RWPE1 (cell line): ENCODE measurements around the gene TSC22D3.
A peak's percentile ranks its signal among the peaks of the same experiment; 100 is the strongest.

Source experiments
- CTCF ChIA-PET: fragments of 350-600 bp; sonication (Branson Sonifier 250); formaldehyde crosslinking; extraction: SDS; loops from one replicate; lab custom pipeline; 2021; lab: Yijun Ruan, JAX
- POLR2A ChIA-PET: fragments of 400-600 bp; formaldehyde crosslinking; extraction: SDS; loops from one replicate; lab custom pipeline; 2020; ENCODE audit warnings: antibody characterized with exemption; ENCODE audit not compliant: low non-redundant PET; lab: Yijun Ruan, JAX
- DNase-seq: peaks from one replicate; pipeline ENCODE4 v3.0.0; 2012; ENCODE audit warnings: low spot score
- H3K27ac ChIP-seq: fragments of 450-650 bp; 2 replicates; pipeline ENCODE4 v1.5.1; 2017
- CTCF ChIP-seq: fragments of 450-650 bp; conservative IDR thresholded peaks from 2 replicates; pipeline ENCODE4 v1.5.1; 2017; ENCODE audit warnings: low read depth, mild to moderate bottlenecking

Gene TSC22D3

GRCh38 chrX:107677501-107677901, 98.1 kb downstream of the TSC22D3 start:
- H3K27ac ChIP-seq: peak overlapping the region; percentile 99
- ChIA-PET CTCF (no interaction called here), POLR2A (no interaction called here)
- DNase-seq: no peak
- TF ChIP-seq CTCF: no peak

GRCh38 chrX:107676559-107677378, 98.8 kb downstream of the TSC22D3 start:
- no peak for TF ChIP-seq CTCF
- CTCF ChIA-PET: interaction anchor here (0.7 to 0.9 kb wide), 2 partner anchors 61 to 101 kb away, joined by 3 to 4 read pairs; partner anchors contain the start of gene NCBP2L
- POLR2A ChIA-PET: interaction anchor here (0.8 kb wide), 1 partner anchor 99 kb away, joined by 4 read pairs; the partner anchor contains the start of gene TSC22D3
- DNase-seq: peak; percentile 67
- peak overlapping the region; percentile 99 for H3K27ac ChIP-seq

- no peak for TF ChIP-seq CTCF
- CTCF ChIA-PET: interaction anchor here (0.6 to 0.9 kb wide), 3 partner anchors 62 to 341 kb away, joined by 3 to 4 read pairs (median 3); partner anchors contain the start of gene NCBP2L
- POLR2A ChIA-PET: interaction anchor here (0.8 kb wide), 1 partner anchor 100 kb away, joined by 4 read pairs; the partner anchor contains the start of gene TSC22D3
- peak overlapping the region; percentile 99 for H3K27ac ChIP-seq
- no peak for DNase-seq
These were observed 99.6 kb downstream of the TSC22D3 start for GRCh38 chrX:107675823-107676555.

- POLR2A ChIA-PET: no interaction called here
- DNase-seq: no peak
- CTCF ChIA-PET: interaction anchor here (0.6 kb wide), 1 partner anchor 341 kb away, joined by 3 read pairs; no protein-coding TSS in a partner anchor
- no peak for TF ChIP-seq CTCF
- H3K27ac ChIP-seq: peak overlapping the region; percentile 99
These were observed 100.3 kb downstream of the TSC22D3 start for GRCh38 chrX:107675365-107675654.

- ChIA-PET CTCF (interaction anchor here (0.6 kb wide), 2 partner anchors 52 to 342 kb away, joined by 3 to 4 read pairs; no protein-coding TSS in a partner anchor), POLR2A (interaction anchor here (1.5 kb wide), 1 partner anchor 37 kb away, joined by 5 read pairs; no protein-coding TSS in a partner anchor)
- peak; percentile 39 for DNase-seq
- H3K27ac ChIP-seq: peak overlapping the region; percentile 99
- TF ChIP-seq CTCF: no peak
These were observed 100.9 kb downstream of the TSC22D3 start for GRCh38 chrX:107674480-107675364.
